Measurements from ENCODE around the gene DHX9. TPM values are rescaled to one million over a fixed set of nuclear protein-coding genes. Genes with fewer than 3 reads are reported as not detected.
A peak's percentile ranks its signal among the peaks of the same experiment; 100 is the strongest.

Gene DHX9
- total RNA-seq, 1 donor from 2014 or later, result 195 TPM

GRCh38 chr1:182841368-182841988 is 2.3 kb downstream of the DHX9 start:
- peak; percentile 95 for DNase-seq (ENCODE audit: low read depth)

- no peak for DNase-seq (ENCODE audit: low read depth)
Observed at GRCh38 chr1:182842265-182842664, 3.1 kb downstream of the DHX9 start.

DNA sequence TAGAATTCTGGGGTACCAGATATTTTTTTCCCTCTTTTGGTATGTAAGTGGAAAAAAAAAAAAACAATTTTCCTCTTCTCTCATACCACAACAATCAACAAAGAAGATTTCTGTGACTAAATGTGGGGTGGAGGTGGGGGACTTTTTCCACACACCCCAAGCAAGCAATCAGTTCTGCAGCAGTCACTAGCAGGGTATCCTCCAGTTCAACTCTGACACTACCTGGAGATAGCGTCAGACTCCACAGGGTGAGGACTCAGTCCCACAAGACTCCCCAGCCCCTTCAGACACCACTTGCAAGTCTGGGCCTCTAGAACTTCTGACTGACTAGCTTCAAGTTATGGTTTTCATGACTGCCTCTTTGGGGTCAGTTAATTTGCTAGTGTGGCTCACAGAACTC is 6.2 kb downstream of the DHX9 start:
- no peak for DNase-seq (ENCODE audit: low read depth)

DNA sequence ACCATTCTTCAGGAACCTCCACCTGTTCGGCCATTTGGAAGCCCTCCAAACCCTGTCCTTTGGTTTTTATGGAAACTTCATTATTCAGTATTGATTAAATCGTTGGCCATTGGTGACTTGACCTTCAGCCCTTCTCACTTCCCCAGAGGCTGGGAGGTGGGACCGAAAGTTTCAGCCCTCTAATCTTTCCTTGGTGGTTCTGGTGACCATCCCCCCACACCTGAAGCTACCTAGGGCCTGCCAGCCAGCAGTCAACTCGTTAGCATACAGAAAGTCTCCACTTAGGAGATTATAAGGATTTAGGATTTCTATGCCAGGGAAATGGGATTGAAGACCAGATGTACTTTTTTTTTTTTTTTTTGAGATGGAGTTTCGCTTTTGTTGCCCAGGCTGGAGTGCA is 6.7 kb downstream of the DHX9 start:
- no peak for DNase-seq (ENCODE audit: low read depth)

DNA sequence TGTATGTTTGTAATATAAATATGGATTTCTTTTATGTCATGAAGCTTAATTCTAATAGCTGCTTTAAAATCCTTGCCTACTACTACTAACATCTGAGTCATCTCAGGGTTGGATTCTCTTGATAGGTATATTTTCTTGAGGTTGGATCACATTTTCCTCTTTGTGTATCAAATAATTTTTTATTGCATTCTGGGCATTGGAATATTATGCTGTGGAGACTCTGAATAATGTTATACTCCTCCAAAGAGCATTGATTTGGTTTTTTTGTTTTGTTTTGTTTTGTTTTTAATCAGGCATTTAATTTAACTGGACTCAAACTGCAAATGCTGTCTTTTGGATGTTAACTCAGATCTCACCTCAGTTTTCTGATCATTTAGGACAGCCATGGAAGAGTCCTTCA is 8.0 kb downstream of the DHX9 start:
- no peak for DNase-seq (ENCODE audit: low read depth)

GRCh38 chr1:182848736-182849135 is 9.6 kb downstream of the DHX9 start:
- no peak for DNase-seq (ENCODE audit: low read depth)

GRCh38 chr1:182850319-182850718 is 11.2 kb downstream of the DHX9 start:
- no peak for DNase-seq (ENCODE audit: low read depth)

- DNase-seq (ENCODE audit: low read depth), result no peak
Observed at GRCh38 chr1:182851825-182852224, 12.7 kb downstream of the DHX9 start.

- DNase-seq (ENCODE audit: low read depth), result no peak
Observed at GRCh38 chr1:182855911-182856310, 16.8 kb downstream of the DHX9 start.

DNA sequence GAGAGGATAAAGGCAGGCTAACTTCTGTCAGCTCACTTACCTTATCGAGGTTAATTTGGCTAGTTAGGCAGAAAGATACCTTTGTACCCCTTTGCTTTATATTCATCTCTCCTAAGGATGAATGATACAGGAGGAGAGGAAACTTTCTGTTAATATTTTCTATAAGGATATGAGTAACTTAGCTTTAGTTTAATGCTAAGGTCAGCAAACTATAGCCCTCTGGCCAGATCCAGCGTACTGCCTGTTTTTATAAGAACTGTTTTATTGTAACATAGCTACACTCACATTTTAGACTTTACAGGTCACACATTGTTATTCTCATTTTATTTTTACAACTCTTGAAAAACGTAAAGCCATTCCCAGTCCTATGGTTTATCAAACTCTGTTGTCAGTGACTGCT is 18.1 kb downstream of the DHX9 start:
- DNase-seq (ENCODE audit: low read depth), result no peak

DNA sequence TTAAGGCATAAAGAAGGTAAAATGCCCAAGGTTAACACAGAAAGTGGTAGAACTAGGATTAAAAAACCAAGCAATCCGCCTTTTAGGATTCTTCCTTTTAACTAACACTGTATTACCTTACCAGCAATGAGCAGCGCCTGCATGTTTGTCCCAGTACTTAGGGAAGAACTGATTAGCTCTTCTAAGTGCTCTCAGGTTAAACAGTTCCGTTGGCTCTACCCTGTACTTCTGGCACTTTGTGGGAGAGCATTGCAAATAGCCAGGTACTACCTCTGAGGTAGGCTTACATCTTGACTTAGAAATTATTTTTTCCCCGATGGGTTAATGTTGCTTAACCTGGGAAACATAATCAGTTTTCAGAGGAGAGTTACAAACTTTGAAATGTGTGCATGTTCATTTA is 21.5 kb downstream of the DHX9 start:
- DNase-seq (ENCODE audit: low read depth), result no peak

DNA sequence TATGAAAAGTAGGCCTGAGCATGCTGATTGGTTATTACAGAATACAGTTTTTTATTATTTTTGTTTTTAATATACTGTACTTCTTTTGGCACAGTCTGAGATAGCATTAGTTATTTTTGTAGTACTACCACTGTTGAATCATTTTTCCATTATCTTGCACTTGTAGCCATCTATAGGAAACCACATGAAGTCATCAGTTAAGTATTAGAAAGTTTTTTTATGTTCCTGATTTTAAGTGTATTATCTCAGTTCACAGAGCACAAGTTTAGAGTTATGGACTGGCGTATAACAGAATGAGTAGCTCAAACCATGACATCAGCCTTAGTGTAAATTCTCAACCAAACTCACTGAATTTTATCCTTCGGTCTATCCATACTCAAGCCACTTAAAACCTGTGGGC is 22.8 kb downstream of the DHX9 start:
- DNase-seq (ENCODE audit: low read depth), result no peak

GRCh38 chr1:182862827-182863226 is 23.7 kb downstream of the DHX9 start:
- DNase-seq (ENCODE audit: low read depth), result no peak

DNA sequence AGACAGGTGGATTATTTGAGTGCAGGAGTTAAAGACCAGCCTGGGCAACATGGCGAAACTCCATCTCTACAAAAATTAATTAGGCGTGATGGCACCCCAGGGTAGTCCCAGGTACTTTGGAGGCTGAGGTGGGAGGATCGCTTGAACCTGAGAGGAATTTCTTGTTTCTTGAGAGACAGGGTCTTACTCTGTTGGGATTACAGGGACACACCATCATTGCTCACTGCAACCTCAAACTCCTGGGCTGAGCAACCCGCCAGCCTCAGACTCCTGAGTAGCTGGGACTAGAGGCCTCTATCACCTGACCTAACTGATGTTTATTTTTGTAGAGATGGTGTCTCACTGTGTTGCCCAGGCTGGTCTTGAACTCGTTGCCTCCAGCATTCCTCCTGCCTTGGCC is 24.8 kb downstream of the DHX9 start:
- no peak for DNase-seq (ENCODE audit: low read depth)

GRCh38 chr1:182867861-182868260 is 28.7 kb downstream of the DHX9 start:
- no peak for DNase-seq (ENCODE audit: low read depth)

- no peak for DNase-seq (ENCODE audit: low read depth)
Observed at GRCh38 chr1:182869241-182869666, 30.1 kb downstream of the DHX9 start.

- DNase-seq (ENCODE audit: low read depth), result no peak
Observed at GRCh38 chr1:182872881-182873280, 33.7 kb downstream of the DHX9 start.

GRCh38 chr1:182875889-182876288 is 36.7 kb downstream of the DHX9 start:
- no peak for DNase-seq (ENCODE audit: low read depth)

GRCh38 chr1:182877331-182877730 is 38.2 kb downstream of the DHX9 start:
- no peak for DNase-seq (ENCODE audit: low read depth)

GRCh38 chr1:182877842-182878241 is 38.7 kb downstream of the DHX9 start:
- no peak for DNase-seq (ENCODE audit: low read depth)

- no peak for DNase-seq (ENCODE audit: low read depth)
Observed at GRCh38 chr1:182884872-182885271, 45.7 kb downstream of the DHX9 start.

DNA sequence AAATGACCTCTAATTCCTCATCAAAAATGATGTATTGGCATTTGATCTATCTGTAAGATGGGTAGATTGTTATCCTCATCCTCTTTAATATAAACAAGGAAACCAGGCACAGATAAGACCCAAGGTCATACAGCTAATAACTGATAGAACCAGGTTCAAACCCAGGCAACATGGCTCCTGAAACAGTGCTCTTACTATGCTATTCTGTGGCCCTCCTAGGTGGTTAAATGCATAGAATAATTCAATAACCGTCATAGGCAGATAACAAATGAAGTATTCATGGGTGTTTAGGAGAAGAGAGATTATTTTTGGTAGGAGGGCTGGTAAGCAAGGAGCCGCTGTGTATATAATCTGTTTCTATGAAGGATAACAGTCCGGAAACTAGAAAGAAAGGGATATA is 46.4 kb downstream of the DHX9 start:
- no peak for DNase-seq (ENCODE audit: low read depth)

GRCh38 chr1:182886985-182887384 is 47.8 kb downstream of the DHX9 start:
- no peak for DNase-seq (ENCODE audit: low read depth)

DNA sequence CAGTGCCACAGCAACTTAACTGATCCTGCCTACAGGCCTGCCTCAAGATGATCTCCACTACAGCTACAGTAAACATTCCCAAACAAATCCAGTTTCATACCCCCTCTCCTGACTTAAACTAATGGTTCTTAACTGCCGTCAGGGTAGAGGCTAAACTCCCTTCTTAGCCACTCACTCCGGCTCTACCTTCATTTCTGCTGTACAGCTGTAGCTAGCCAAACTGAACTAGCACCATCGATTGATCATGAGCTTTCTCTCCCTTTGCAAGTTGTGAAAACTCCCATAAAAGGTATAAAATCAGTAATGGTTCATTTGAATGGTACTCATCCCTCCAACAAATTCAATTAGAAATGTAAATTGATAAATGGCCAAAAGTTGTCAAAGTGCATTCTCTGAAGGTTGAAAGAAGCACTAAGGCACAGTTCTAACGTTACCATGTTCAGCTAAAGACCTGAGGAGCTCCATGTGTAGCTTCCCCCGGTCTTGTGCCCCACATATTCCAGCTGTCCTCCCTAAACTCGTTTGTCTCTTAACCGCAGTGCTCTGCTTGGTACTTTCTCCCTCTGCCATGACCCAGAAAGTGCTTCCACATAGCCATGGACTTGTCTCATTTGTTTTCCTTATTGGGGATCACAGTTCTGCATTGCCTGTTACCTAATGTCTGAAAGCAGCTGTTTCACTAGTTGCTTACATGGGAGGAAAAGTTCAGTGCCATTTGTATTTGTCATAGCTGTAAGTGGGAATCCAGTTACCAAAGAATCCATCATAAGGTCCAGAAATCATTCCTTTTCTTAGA is 49.8 kb downstream of the DHX9 start:
- peak; percentile 8 for DNase-seq (ENCODE audit: low read depth)
